ENCODE data around the gene EFCAB6. TPM values are rescaled to one million over a fixed set of nuclear protein-coding genes. Genes with fewer than 3 reads are reported as not detected.

The EFCAB6 gene
- total RNA-seq, 4 donors from 2014 or later, result 0.68 to 3.7 (median 0.80) TPM; not detected in 1

DNA sequence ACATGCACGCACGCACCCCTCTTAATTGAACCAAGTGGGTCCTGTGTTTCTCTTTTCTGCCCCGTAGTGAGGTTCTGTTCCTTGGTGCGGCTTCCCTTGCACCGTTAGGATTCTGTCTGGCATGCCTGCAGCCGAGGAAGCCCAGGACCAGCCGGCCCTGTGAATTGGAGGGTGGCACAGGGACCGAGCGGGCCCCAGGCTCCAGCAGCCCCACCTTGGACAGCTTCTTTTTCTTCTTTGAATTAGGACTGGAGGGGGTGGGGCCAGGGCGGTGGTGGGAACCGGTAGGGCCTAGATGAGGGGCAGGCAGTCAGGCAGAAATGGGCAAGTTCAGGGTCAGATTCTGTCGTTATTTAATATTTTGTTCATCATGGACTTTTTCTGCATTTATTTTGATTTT is 305.6 kb downstream of the EFCAB6 start:
- intact Hi-C loops (cut with DNase I; ENCODE audit: low total_unique reads), result no loop called here

DNA sequence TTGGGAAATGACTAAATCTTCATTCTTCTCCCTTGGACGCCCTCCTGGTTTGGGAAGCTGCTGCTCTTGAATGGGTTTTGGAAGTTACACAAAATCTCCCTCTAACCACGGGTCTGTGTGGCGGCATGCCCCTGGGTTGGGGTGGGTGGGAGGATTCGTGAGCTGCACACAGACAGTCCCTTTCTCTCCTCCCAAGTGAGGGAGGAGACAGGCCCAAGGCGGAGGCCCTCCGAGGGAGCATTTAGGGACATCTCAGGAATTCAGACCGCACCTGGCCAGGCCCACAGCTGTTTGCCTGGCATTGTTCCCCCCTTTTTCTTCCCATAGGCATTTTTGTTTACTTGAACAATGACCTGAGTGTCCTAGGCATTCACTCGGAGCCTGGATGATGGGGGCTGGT is 306.2 kb downstream of the EFCAB6 start:
- in situ Hi-C loops (cut with MboI; ENCODE audit: low pct_ligation_motif_present in 1 of 4, low pct_unique_long_range_greater_than_20kb in 1 of 4, low sequenced_read_pairs in 3 of 4), result no loop called here
- H3K27ac ChIP-seq, result no peak overlapping the region

More for the DNA sequence above, 305.6 kb downstream of the EFCAB6 start:
- Histone ChIP-seq H3K27me3 (no peaks in the 10 kb centered on the region), H3K9me3 (no peaks in the 10 kb centered on the region), H3K36me3 (no peaks in the 10 kb centered on the region), H3K4me1 (no peaks in the 10 kb centered on the region), H3K4me3 (no peak overlapping the region), H3K27ac (no peak overlapping the region)
- WGBS, 2 donors (ENCODE audit: low coverage in 1 of 2), result 63 to 86% methylated on average over 2 to 12 of the region's 12 CpGs
- in situ Hi-C loops (cut with MboI; ENCODE audit: low pct_ligation_motif_present in 1 of 4, low pct_unique_long_range_greater_than_20kb in 1 of 4, low sequenced_read_pairs in 3 of 4), result no loop called here
- DNase-seq, result no peak
- TF ChIP-seq POLR2AphosphoS5 (IDR thresholded peaks at IDR 0.05) (no peak), POLR2A (IDR thresholded peaks at IDR 0.05) (no peak), EP300 (IDR thresholded peaks at IDR 0.05; ENCODE audit: low read depth) (no peak)
- TF ChIP-seq, protein P1, sequence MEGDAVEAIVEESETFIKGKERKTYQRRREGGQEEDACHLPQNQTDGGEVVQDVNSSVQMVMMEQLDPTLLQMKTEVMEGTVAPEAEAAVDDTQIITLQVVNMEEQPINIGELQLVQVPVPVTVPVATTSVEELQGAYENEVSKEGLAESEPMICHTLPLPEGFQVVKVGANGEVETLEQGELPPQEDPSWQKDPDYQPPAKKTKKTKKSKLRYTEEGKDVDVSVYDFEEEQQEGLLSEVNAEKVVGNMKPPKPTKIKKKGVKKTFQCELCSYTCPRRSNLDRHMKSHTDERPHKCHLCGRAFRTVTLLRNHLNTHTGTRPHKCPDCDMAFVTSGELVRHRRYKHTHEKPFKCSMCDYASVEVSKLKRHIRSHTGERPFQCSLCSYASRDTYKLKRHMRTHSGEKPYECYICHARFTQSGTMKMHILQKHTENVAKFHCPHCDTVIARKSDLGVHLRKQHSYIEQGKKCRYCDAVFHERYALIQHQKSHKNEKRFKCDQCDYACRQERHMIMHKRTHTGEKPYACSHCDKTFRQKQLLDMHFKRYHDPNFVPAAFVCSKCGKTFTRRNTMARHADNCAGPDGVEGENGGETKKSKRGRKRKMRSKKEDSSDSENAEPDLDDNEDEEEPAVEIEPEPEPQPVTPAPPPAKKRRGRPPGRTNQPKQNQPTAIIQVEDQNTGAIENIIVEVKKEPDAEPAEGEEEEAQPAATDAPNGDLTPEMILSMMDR (IDR thresholded peaks at IDR 0.05), result no peak

DNA sequence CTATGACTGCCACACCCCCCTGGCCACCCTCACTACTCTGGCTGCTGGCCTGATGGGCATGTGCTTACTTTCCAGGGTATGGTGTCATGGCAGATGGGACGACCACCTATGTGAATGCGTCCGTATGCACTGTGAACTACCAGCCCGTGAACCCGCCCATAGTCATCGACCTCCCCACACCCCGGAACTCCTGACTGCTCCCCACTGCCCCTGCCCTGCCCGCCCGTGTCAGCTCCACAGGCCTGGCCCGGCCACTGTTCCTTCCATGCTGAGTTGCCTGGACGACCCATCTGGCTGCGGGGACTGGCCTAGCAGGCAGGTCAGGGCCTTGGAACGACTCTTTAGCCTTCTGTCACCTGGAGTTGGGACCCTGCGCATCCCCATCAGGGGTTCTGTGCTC is 306.7 kb downstream of the EFCAB6 start:
- H3K27me3 ChIP-seq, result no peaks in the 10 kb centered on the region
- intact Hi-C loops (cut with DNase I; ENCODE audit: low total_unique reads) (no loop called here), in situ Hi-C loops (cut with MboI; ENCODE audit: low pct_ligation_motif_present in 1 of 4, low pct_unique_long_range_greater_than_20kb in 1 of 4, low sequenced_read_pairs in 3 of 4) (no loop called here)
- H3K4me3 ChIP-seq, result no peak overlapping the region
- no peaks in the 10 kb centered on the region for H3K4me1 ChIP-seq
- H3K9me3 ChIP-seq, result no peaks in the 10 kb centered on the region
- no peak overlapping the region for H3K27ac ChIP-seq
- no peaks in the 10 kb centered on the region for H3K36me3 ChIP-seq
- WGBS, 2 donors (ENCODE audit: low coverage in 1 of 2), result 79 to 93% methylated on average over 6 to 14 of the region's 14 CpGs
- no peak for TF ChIP-seq POLR2A (IDR thresholded peaks at IDR 0.05)
- no peak for TF ChIP-seq EP300 (IDR thresholded peaks at IDR 0.05; ENCODE audit: low read depth)
- TF ChIP-seq, protein P1 (IDR thresholded peaks at IDR 0.05), result no peak
- TF ChIP-seq POLR2AphosphoS5 (IDR thresholded peaks at IDR 0.05), result no peak
- DNase-seq, result no peak

More for the DNA sequence above, 306.2 kb downstream of the EFCAB6 start:
- WGBS, 2 donors (ENCODE audit: low coverage in 1 of 2), result 83% methylated on average over 8 of the region's 8 CpGs; no CpG with 5 or more reads in 1 of the 2 donors
- no peaks in the 10 kb centered on the region for H3K4me1 ChIP-seq
- DNase-seq, result no peak
- no peak overlapping the region for H3K4me3 ChIP-seq
- no peaks in the 10 kb centered on the region for H3K27me3 ChIP-seq
- no peaks in the 10 kb centered on the region for H3K9me3 ChIP-seq
- no peak for TF ChIP-seq EP300 (IDR thresholded peaks at IDR 0.05; ENCODE audit: low read depth)
- TF ChIP-seq POLR2A (IDR thresholded peaks at IDR 0.05), result no peak
- TF ChIP-seq POLR2AphosphoS5 (IDR thresholded peaks at IDR 0.05), result no peak
- H3K36me3 ChIP-seq, result no peaks in the 10 kb centered on the region
- intact Hi-C loops (cut with DNase I; ENCODE audit: low total_unique reads), result no loop called here

DNA sequence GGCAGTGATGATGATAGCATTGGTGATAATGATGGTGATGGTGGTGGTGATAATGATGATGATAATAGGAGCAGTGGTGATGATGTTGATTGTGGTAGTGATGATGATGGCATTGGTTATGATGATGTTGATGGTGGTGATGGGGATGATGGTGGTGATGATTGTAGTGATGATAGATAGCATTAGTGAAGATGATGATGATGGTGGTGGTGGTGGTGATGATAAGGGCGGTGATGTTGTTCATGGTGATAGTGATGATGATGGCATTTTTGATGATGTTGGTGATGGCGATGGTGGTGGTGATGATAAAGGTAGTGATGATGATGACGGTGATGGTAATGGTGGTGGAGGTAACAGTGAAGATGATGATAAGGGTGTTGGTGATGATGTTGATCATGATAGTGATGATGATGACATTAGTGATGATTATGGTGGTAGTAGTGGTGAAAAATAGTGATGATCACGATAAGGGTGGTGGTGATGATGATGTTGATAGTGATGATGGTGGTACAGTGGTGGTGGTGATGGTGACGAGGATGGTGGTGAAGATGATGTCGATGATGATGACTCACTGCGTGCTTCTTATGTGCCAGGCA is 307.3 kb downstream of the EFCAB6 start:
- WGBS, 2 donors (ENCODE audit: low coverage in 1 of 2), result 90 to 97% methylated on average over 4 to 7 of the region's 7 CpGs
- H3K4me1 ChIP-seq, result no peaks in the 10 kb centered on the region
- H3K27ac ChIP-seq, result no peak overlapping the region
- TF ChIP-seq, protein P1 (IDR thresholded peaks at IDR 0.05), result no peak
- no peak for TF ChIP-seq EP300 (IDR thresholded peaks at IDR 0.05; ENCODE audit: low read depth)
- no peak for TF ChIP-seq POLR2A (IDR thresholded peaks at IDR 0.05)
- no peak for TF ChIP-seq POLR2AphosphoS5 (IDR thresholded peaks at IDR 0.05)
- in situ Hi-C loops (cut with MboI; ENCODE audit: low pct_ligation_motif_present in 1 of 4, low pct_unique_long_range_greater_than_20kb in 1 of 4, low sequenced_read_pairs in 3 of 4), result no loop called here
- no peaks in the 10 kb centered on the region for H3K27me3 ChIP-seq
- DNase-seq, result no peak
- intact Hi-C loops (cut with DNase I; ENCODE audit: low total_unique reads), result no loop called here
- no peaks in the 10 kb centered on the region for H3K9me3 ChIP-seq
- no peaks in the 10 kb centered on the region for H3K36me3 ChIP-seq
- no peak overlapping the region for H3K4me3 ChIP-seq

DNA sequence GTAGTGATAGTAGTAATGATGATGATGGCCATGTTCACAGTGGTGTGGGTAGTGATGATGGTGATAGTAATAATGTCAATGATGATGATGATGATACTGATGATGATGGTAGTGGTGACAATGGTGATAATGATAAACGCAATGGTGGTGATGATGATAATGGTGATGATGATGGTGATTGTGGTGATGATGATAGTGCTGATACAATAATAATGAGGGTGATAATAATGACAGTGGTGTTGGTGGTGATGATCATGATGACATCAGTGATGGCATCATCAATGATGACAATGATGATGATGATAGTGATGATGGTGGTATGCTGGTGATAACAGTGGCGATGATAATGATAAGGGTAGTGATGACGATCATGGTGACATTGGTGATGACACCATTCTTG is 308.0 kb downstream of the EFCAB6 start:
- intact Hi-C loops (cut with DNase I; ENCODE audit: low total_unique reads), result no loop called here
- WGBS, 2 donors (ENCODE audit: low coverage in 1 of 2), result 92% methylated on average over 3 of the region's 3 CpGs

More for the DNA sequence above, 308.0 kb downstream of the EFCAB6 start:
- DNase-seq, result no peak
- H3K36me3 ChIP-seq, result no peaks in the 10 kb centered on the region
- no peaks in the 10 kb centered on the region for H3K9me3 ChIP-seq
- no peak overlapping the region for H3K27ac ChIP-seq
- H3K27me3 ChIP-seq, result no peaks in the 10 kb centered on the region
- in situ Hi-C loops (cut with MboI; ENCODE audit: low pct_ligation_motif_present in 1 of 4, low pct_unique_long_range_greater_than_20kb in 1 of 4, low sequenced_read_pairs in 3 of 4), result no loop called here
- no peak overlapping the region for H3K4me3 ChIP-seq
- no peaks in the 10 kb centered on the region for H3K4me1 ChIP-seq
- TF ChIP-seq POLR2AphosphoS5 (IDR thresholded peaks at IDR 0.05), result no peak
- TF ChIP-seq POLR2A (IDR thresholded peaks at IDR 0.05), result no peak
- TF ChIP-seq, protein P1 (IDR thresholded peaks at IDR 0.05), result no peak
- no peak for TF ChIP-seq EP300 (IDR thresholded peaks at IDR 0.05; ENCODE audit: low read depth)

Data from transverse colon (tissue), 4 donors.